Kidney epithelial cell (primary cell): Measurements from ENCODE around the gene RPP14. TPM values are rescaled to one million over a fixed set of nuclear protein-coding genes. Genes with fewer than 3 reads are reported as not detected.
A peak's percentile ranks its signal among the peaks of the same experiment; 100 is the strongest.

ENCODE experiments used
- DNase-seq: peaks from one replicate; pipeline ENCODE4 v3.0.0-alpha.2; 2010; ENCODE audit warnings: low read depth
- H3K27me3 ChIP-seq: 2 replicates; pipeline ENCODE4 v1.6.0; 2011; ENCODE audit warnings: low read length; ENCODE audit not compliant: control insufficient read depth, insufficient read depth
- H3K36me3 ChIP-seq: 2 replicates; pipeline ENCODE4 v1.5.1; 2011; ENCODE audit warnings: low read length; ENCODE audit not compliant: control insufficient read depth, insufficient read depth
- H3K4me3 ChIP-seq: 2 replicates; pipeline ENCODE4 v1.5.1; 2011; ENCODE audit warnings: low read depth, mild to moderate bottlenecking, control low read depth, low read length
- CTCF ChIP-seq: IDR thresholded peaks from 2 replicates; pipeline ENCODE4 v1.5.1; 2011; ENCODE audit warnings: mild to moderate bottlenecking, moderate library complexity, low read length, control low read depth, inconsistent platforms; ENCODE audit not compliant: insufficient read depth, poor library complexity, severe bottlenecking
- total RNA-seq: library from RNA; depleted of rRNA; stranded (reverse); fragments of >200 nt; gene quantifications from 2 replicates; pipeline ENCODE4 v1.2.3, GENCODE V29; 2015

Gene RPP14
- 11.4 and 15.1 TPM in 2 replicates for total RNA-seq

GRCh38 chr3:58305882-58306711 lies at the start of gene RPP14, which contains the start of gene HTD2:
Gene RPP14, plus strand, starts transcription at chr3:58306245. Its CDS starts 4,085 bp downstream, at chr3:58310330.
Gene HTD2, plus strand, starts transcription at chr3:58306520. Its CDS starts 11,094 bp downstream, at chr3:58317614.
- TF ChIP-seq CTCF: peak; percentile 99
- peak; percentile 79 for DNase-seq
- Histone ChIP-seq H3K36me3 (no peaks in the 10 kb centered on the region), H3K27me3 (peaks cover 2% of the 10 kb centered on the region), H3K4me3 (peak within 1 kb of the TSS; percentile 96)

GRCh38 chr3:58256511-58256910 lies 49.5 kb upstream of the RPP14 start:
- Histone ChIP-seq H3K4me3 (no peak overlapping the region), H3K27me3 (no peaks in the 10 kb centered on the region), H3K36me3 (no peaks in the 10 kb centered on the region)
- no peak for TF ChIP-seq CTCF
- no peak for DNase-seq

GRCh38 chr3:58258392-58259055 lies 47.5 kb upstream of the RPP14 start:
- Histone ChIP-seq H3K27me3 (no peaks in the 10 kb centered on the region), H3K4me3 (no peak overlapping the region), H3K36me3 (no peaks in the 10 kb centered on the region)
- DNase-seq: no peak
- TF ChIP-seq CTCF: no peak

GRCh38 chr3:58260261-58260731 lies 45.7 kb upstream of the RPP14 start:
- Histone ChIP-seq H3K27me3 (no peaks in the 10 kb centered on the region), H3K36me3 (no peaks in the 10 kb centered on the region), H3K4me3 (no peak overlapping the region)
- peak; percentile 59 for DNase-seq
- no peak for TF ChIP-seq CTCF

- DNase-seq: no peak
- no peaks in the 10 kb centered on the region for H3K36me3 ChIP-seq
- no peak for TF ChIP-seq CTCF
- no peaks in the 10 kb centered on the region for H3K27me3 ChIP-seq
- no peak overlapping the region for H3K4me3 ChIP-seq
Observed at GRCh38 chr3:58260733-58261132, 45.3 kb upstream of the RPP14 start.
